Natural killer cell (primary cell): ENCODE results near the gene TACC2. TPM values are rescaled to one million over a fixed set of nuclear protein-coding genes. Genes with fewer than 3 reads are reported as not detected.

Experiments used
- ATAC-seq, 3 donors: fragments of 150-1000 bp in 2 of 3; fragments of 200-7000 bp in 1 of 3; cut with Tn5 transposase; 1 replicate in 1 of 3; 2 replicates in 2 of 3; pipeline ENCODE4 v1.10.0; 2021; ENCODE audit warnings: mild to moderate bottlenecking in 2 of 3, moderate library complexity in 2 of 3
- DNase-seq, 2 donors: peaks; one replicate each; pipeline versions ENCODE4 v3.0.0 to v3.0.0-alpha.2; 2013 to 2021; ENCODE audit warnings: mixed read lengths in 1 of 2
- H3K27ac ChIP-seq: one replicate; pipeline ENCODE4 v1.5.1; 2013; ENCODE audit warnings: mild to moderate bottlenecking, low read length
- H3K27me3 ChIP-seq: one replicate; pipeline ENCODE4 v1.6.1; 2013; ENCODE audit warnings: low read length; ENCODE audit not compliant: control insufficient read depth, insufficient read depth
- H3K36me3 ChIP-seq: one replicate; pipeline ENCODE4 v1.6.1; 2013; ENCODE audit warnings: low read length; ENCODE audit not compliant: control insufficient read depth, insufficient read depth
- H3K4me1 ChIP-seq: one replicate; pipeline ENCODE4 v1.6.1; 2013; ENCODE audit warnings: low read length; ENCODE audit not compliant: control insufficient read depth, insufficient read depth
- H3K4me3 ChIP-seq: one replicate; pipeline ENCODE4 v1.5.1; 2013; ENCODE audit warnings: low read length
- H3K9me3 ChIP-seq: one replicate; pipeline ENCODE4 v1.6.1; 2013; ENCODE audit warnings: low read length; ENCODE audit not compliant: control insufficient read depth, insufficient read depth
- H3K27ac Mint-ChIP-seq, 2 donors: one replicate each; pipeline ENCODE4 v1.8.0; 2022; ENCODE audit warnings: mild to moderate bottlenecking in 2 of 2, mixed read lengths in 2 of 2, moderate library complexity in 1 of 2
- H3K27me3 Mint-ChIP-seq, 2 donors: one replicate each; pipeline ENCODE4 v1.8.0; 2022; ENCODE audit warnings: low read depth in 2 of 2, mixed read lengths in 2 of 2
- H3K36me3 Mint-ChIP-seq: one replicate; pipeline ENCODE4 v1.8.0; 2022; ENCODE audit warnings: mixed read lengths
- H3K4me1 Mint-ChIP-seq, 2 donors: one replicate each; pipeline ENCODE4 v1.8.0; 2022; ENCODE audit warnings: mixed read lengths in 2 of 2
- H3K4me3 Mint-ChIP-seq: one replicate; pipeline ENCODE4 v1.8.0; 2022; ENCODE audit warnings: mild to moderate bottlenecking, moderate library complexity, mixed read lengths
- H3K9me3 Mint-ChIP-seq, 2 donors: one replicate each; pipeline ENCODE4 v1.8.0; 2022; ENCODE audit warnings: mixed read lengths in 2 of 2
- CTCF ChIP-seq: fragments of 200-600 bp; IDR thresholded peaks from one replicate; pipeline ENCODE4 v1.8.0; 2022; ENCODE audit warnings: antibody characterized with exemption
- WGBS: methylation state at CpG from one replicate; pipeline ENCODE4 v1.1.7; 2013; ENCODE audit warnings: missing lambda C conversion rate; ENCODE audit not compliant: insufficient coverage; 5-methylcytosine and 5-hydroxymethylcytosine counted together
- intact Hi-C: fragments of 100-400 bp; cut with micrococcal nuclease; formaldehyde crosslinking; loops from one replicate; pipeline ENCODE4 v1.14.2; 2022
- total RNA-seq, 4 donors: library from RNA; stranded (reverse); fragments of 120-200 nt in 1 of 4; gene quantifications; one replicate each; pipeline versions ENCODE4 v1.2.3 to v1.2.4, GENCODE V29; 2013 to 2022

Gene TACC2
- total RNA-seq, 3 donors from 2014 or later (not counting 1 experiment from before 2014, with no cell fraction given) = not detected

GRCh38 chr10:122264436-122264835 is 275.5 kb downstream of the TACC2 start:
- no peaks in the 10 kb centered on the region for H3K4me1 ChIP-seq
- no peak overlapping the region for H3K27ac ChIP-seq
- H3K4me3 ChIP-seq = no peak overlapping the region
- whole genome bisulfite sequencing = no CpG with 5 or more reads among the region's 1 CpG
- H3K27me3 ChIP-seq = no peaks in the 10 kb centered on the region
- no peaks in the 10 kb centered on the region for H3K9me3 ChIP-seq
- TF ChIP-seq CTCF = no peak
- Mint-ChIP-seq H3K9me3 (peaks cover 0 to 8% of the 10 kb centered on the region in 2 donors), H3K27ac (no peak overlapping the region), H3K4me1 (peaks cover 0 to 5% of the 10 kb centered on the region in 2 donors), H3K4me3 (no peak overlapping the region), H3K36me3 (peaks cover 16% of the 10 kb centered on the region), H3K27me3 (peaks cover 23 to 55% of the 10 kb centered on the region in 2 donors)
- intact Hi-C loops = no loop called here
- H3K36me3 ChIP-seq = no peaks in the 10 kb centered on the region
- no peak for DNase-seq
- ATAC-seq = no peak

GRCh38 chr10:122264931-122265330 is 276.0 kb downstream of the TACC2 start:
- peaks cover 16% of the 10 kb centered on the region for H3K36me3 Mint-ChIP-seq
- H3K4me3 Mint-ChIP-seq = no peak overlapping the region
- Histone ChIP-seq H3K27ac (no peak overlapping the region), H3K4me1 (no peaks in the 10 kb centered on the region), H3K27me3 (no peaks in the 10 kb centered on the region), H3K4me3 (no peak overlapping the region), H3K36me3 (no peaks in the 10 kb centered on the region), H3K9me3 (no peaks in the 10 kb centered on the region)
- ATAC-seq (no peak), DNase-seq (no peak)
- WGBS = 96% methylated on average over 8 of the region's 8 CpGs
- intact Hi-C loops = no loop called here
- no peak overlapping the region for H3K27ac Mint-ChIP-seq
- peaks cover 23 to 50% of the 10 kb centered on the region in 2 donors for H3K27me3 Mint-ChIP-seq
- H3K4me1 Mint-ChIP-seq = peaks cover 0 to 5% of the 10 kb centered on the region in 2 donors
- TF ChIP-seq CTCF = no peak
- H3K9me3 Mint-ChIP-seq = peaks cover 0 to 8% of the 10 kb centered on the region in 2 donors

GRCh38 chr10:122265896-122266295 is 276.9 kb downstream of the TACC2 start:
- WGBS = 91% methylated on average over 5 of the region's 6 CpGs
- Mint-ChIP-seq H3K36me3 (peaks cover 16% of the 10 kb centered on the region), H3K9me3 (peaks cover 0 to 8% of the 10 kb centered on the region in 2 donors), H3K4me1 (peaks cover 0 to 5% of the 10 kb centered on the region in 2 donors), H3K4me3 (no peak overlapping the region), H3K27ac (no peak overlapping the region), H3K27me3 (peaks cover 23 to 44% of the 10 kb centered on the region in 2 donors)
- no peaks in the 10 kb centered on the region for H3K36me3 ChIP-seq
- intact Hi-C loops = no loop called here
- H3K4me3 ChIP-seq = no peak overlapping the region
- DNase-seq (no peak), ATAC-seq (no peak)
- H3K4me1 ChIP-seq = no peaks in the 10 kb centered on the region
- H3K27ac ChIP-seq = no peak overlapping the region
- no peaks in the 10 kb centered on the region for H3K9me3 ChIP-seq
- H3K27me3 ChIP-seq = no peaks in the 10 kb centered on the region
- no peak for TF ChIP-seq CTCF
